Measurements from ENCODE around the gene DOP1A.

GRCh38 chr6:83097675-83098074, 30.2 kb downstream of the DOP1A start:
- TF ChIP-seq CTCF (conservative IDR thresholded peaks at IDR 0.05; ENCODE audit: low read depth, low read length): no peak
- no peak for TF ChIP-seq EZH2 (IDR thresholded peaks at IDR 0.05; ENCODE audit: low read length, unreplicated experiment)
- TF ChIP-seq EZH2phosphoT487 (IDR thresholded peaks at IDR 0.05; ENCODE audit: borderline replicate concordance, low read length): no peak

Data from PC-3 (cell line).